WI38 (cell line): ENCODE data around the gene FBN2.

Experiments used
- H3K4me3 ChIP-seq: 2 replicates; pipeline ENCODE4 v1.5.1; 2011; ENCODE audit warnings: low read depth, mild to moderate bottlenecking, control low read depth, low read length
- TF ChIP-seq, protein P1 (sequence below): IDR thresholded peaks from 2 replicates; pipeline ENCODE4 v1.5.1; 2012; ENCODE audit warnings: low read depth, mild to moderate bottlenecking, control low read depth, low read length

Gene FBN2

DNA sequence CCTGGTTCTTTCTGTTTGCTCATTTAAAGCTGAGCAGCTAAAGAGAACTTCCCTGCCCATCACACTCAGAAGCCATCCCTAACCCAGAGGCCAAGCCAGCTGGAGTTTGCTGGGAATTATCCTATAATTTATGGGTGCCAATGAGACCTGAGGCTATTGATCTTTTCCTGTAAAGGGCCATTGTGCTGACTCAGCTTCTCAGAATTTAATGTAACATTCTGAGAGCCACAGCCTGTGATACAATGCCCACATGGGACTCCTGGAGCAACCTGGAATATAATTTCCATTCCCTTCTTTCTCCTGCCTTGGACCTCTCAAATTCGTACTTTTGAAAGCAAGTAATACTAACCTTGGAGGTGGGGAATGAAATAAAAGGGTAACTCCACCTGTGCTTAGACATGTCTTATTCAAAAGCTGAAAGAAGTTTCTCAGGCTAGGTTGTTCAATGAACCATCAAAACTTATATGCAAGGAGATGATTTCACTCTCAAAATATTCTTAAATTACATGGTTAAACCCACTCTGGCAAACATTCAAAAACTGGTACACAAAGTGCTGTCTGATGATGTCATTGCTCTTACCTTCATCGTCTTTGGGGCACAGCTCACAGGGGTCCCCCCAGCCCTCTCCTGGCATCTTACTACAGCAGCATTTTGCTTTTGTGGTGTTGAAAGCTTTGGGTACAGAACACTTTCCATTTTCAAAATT lies 247.7 kb downstream of the FBN2 start:
- H3K4me3 ChIP-seq = no peak overlapping the region
- TF ChIP-seq, protein P1, sequence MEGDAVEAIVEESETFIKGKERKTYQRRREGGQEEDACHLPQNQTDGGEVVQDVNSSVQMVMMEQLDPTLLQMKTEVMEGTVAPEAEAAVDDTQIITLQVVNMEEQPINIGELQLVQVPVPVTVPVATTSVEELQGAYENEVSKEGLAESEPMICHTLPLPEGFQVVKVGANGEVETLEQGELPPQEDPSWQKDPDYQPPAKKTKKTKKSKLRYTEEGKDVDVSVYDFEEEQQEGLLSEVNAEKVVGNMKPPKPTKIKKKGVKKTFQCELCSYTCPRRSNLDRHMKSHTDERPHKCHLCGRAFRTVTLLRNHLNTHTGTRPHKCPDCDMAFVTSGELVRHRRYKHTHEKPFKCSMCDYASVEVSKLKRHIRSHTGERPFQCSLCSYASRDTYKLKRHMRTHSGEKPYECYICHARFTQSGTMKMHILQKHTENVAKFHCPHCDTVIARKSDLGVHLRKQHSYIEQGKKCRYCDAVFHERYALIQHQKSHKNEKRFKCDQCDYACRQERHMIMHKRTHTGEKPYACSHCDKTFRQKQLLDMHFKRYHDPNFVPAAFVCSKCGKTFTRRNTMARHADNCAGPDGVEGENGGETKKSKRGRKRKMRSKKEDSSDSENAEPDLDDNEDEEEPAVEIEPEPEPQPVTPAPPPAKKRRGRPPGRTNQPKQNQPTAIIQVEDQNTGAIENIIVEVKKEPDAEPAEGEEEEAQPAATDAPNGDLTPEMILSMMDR = no peak

GRCh38 chr5:128287740-128288139 lies 250.3 kb downstream of the FBN2 start:
- H3K4me3 ChIP-seq = no peak overlapping the region
- TF ChIP-seq, protein P1 = no peak

DNA sequence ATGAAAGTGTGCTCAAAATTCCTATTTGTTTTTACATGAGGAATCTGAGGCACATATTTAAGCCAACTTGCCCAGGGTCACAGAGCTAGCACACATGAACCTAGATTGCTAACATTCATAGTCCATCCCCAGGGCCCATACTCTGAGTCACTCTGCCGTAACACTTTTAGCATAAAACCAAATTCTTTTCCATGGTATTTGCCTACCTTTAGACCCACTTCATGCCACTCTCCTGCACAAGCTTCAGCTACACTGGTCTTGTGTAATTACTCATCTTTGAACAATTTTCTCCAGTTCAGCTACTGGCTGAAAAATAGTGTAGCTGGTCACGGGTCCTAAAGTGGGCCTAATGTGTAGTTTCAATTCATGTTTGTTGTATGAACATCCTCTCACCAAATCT lies 253.8 kb downstream of the FBN2 start:
- TF ChIP-seq, protein P1 = no peak
- no peak overlapping the region for H3K4me3 ChIP-seq

DNA sequence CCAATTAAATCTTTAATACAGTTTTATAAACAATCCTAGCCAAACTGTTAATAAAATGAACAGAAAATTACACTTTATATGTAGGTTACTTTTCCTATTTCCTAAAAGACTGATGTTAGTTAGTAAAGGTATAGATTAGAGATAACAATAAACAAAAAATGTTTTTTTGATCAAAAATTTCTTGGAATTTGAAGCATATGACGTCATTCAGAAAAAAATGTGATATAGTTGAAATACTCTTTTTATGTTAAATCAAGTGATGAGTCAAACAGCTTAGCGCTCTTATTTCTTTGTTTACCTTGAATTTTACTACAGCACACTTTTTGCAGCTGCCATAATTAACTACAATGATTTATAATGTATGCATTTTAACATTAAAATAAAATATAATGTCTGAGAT lies 258.7 kb downstream of the FBN2 start:
- TF ChIP-seq, protein P1 = no peak
- no peak overlapping the region for H3K4me3 ChIP-seq

DNA sequence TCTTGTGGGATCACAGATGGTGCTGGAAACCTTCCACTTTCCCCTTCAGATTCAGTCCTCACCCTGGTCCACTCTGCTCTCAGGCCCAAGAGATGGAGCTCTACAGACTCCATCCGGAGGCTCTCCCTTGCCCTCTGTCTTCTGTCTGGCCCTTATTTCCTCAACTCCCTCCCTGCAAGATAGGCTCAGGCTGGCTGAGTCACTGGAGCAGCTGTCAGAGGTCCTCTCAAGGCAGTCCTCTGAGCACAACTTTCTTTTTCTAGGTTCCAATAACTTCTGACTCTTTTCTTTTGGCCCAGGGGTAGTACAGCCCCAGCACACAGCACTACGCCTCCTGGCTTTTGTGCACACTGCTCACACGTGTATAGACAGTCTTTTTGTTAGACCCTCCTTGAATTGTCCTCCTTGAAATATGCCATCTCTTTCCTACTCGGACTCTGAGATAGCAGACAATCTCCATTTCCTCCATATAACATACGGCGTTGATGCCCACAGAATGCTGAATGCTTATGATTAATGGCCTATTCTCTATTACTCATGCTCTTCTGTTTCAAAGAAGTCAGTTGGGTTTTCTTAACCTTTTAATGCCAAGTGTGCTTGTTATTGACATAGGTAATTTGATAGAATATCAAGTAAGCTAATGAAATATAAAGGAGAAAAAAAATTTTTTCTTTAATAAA lies 261.4 kb downstream of the FBN2 start:
- no peak overlapping the region for H3K4me3 ChIP-seq
- TF ChIP-seq, protein P1 = no peak

DNA sequence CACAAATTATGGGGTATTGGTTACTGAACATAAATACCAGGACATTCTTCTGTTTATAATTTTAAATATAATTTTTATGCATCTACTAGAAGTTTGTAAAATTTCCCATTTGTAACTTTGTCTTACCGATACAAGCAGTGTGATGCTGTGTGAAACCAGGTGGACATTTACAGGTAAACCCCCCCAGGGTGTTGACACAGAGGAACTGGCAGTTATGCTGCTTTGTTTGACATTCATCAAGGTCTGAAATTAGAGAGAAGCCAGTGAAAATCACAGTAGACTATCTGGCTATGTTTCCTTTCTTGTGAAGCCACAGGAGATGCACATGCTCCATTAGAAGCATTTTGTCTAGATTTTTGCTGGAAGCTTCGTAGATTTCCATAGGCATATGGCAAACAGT lies 263.6 kb downstream of the FBN2 start:
- TF ChIP-seq, protein P1 = no peak
- H3K4me3 ChIP-seq = no peak overlapping the region

GRCh38 chr5:128273736-128274135 lies 264.3 kb downstream of the FBN2 start:
- no peak overlapping the region for H3K4me3 ChIP-seq
- TF ChIP-seq, protein P1 = no peak
